Measurements from ENCODE around the gene EPHB1. TPM values are rescaled to one million over a fixed set of nuclear protein-coding genes. Genes with fewer than 3 reads are reported as not detected.

EPHB1 gene
- total and polyA plus RNA-seq, 2 experiments from 2014 or later, result 0.45 to 1.7 TPM

DNA sequence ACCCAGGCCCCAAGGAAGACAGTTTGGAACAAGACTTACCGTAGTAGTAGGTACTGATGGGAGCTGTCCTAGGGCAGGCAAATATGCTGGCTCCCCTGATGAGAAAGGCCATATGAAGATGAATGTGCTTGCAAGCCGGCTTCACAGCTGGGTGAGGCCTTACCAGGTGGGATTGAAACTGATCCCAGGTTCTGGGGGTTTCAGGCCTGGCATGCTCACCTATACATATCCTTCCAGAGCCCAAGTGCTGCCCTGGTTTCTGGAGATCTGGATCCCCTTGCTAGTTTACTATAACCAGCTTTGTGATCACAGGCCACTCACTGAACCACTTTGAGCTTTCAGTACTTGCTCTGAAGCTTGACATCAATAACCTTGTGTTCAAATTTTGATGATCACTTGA, 274.3 kb downstream of the EPHB1 start:
- no peaks in the 10 kb centered on the region for H3K4me1 ChIP-seq (ENCODE audit: low read depth)
- no peaks in the 10 kb centered on the region for H3K27me3 ChIP-seq
- H3K4me3 ChIP-seq, result no peak overlapping the region
- TF ChIP-seq, protein P1, sequence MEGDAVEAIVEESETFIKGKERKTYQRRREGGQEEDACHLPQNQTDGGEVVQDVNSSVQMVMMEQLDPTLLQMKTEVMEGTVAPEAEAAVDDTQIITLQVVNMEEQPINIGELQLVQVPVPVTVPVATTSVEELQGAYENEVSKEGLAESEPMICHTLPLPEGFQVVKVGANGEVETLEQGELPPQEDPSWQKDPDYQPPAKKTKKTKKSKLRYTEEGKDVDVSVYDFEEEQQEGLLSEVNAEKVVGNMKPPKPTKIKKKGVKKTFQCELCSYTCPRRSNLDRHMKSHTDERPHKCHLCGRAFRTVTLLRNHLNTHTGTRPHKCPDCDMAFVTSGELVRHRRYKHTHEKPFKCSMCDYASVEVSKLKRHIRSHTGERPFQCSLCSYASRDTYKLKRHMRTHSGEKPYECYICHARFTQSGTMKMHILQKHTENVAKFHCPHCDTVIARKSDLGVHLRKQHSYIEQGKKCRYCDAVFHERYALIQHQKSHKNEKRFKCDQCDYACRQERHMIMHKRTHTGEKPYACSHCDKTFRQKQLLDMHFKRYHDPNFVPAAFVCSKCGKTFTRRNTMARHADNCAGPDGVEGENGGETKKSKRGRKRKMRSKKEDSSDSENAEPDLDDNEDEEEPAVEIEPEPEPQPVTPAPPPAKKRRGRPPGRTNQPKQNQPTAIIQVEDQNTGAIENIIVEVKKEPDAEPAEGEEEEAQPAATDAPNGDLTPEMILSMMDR (IDR thresholded peaks at IDR 0.05; ENCODE audit: low read depth, low read length), result no peak
- no peaks in the 10 kb centered on the region for H3K36me3 ChIP-seq
- H3K9me3 ChIP-seq (ENCODE audit: low read depth), result no peaks in the 10 kb centered on the region
- DNase-seq (ENCODE audit: low read depth in 1 of 2, low spot score in 1 of 2), result no peak
- no peak overlapping the region for H3K27ac ChIP-seq

DNA sequence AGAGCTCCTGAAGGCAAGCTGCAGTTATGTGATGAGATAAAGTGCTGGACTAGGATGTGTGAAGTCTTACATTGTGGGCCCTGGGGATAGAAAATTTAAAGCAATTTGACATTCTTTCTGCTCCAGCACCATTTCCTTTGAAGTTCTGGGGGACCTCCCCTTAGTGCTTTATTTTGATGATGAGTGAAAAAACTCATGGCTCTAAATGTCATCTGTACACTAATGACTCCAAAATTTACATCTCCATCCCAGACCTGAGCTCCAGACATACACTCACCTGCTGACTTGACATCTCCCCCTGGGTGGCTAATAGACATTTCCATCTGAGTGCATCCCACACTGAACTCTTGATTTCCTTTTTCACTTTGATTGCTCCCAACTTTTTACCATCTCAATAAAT, 276.4 kb downstream of the EPHB1 start:
- Histone ChIP-seq H3K9me3 (ENCODE audit: low read depth) (no peaks in the 10 kb centered on the region), H3K27me3 (no peaks in the 10 kb centered on the region), H3K36me3 (no peaks in the 10 kb centered on the region), H3K4me1 (ENCODE audit: low read depth) (no peaks in the 10 kb centered on the region), H3K27ac (no peak overlapping the region), H3K4me3 (no peak overlapping the region)
- TF ChIP-seq, protein P1 (IDR thresholded peaks at IDR 0.05; ENCODE audit: low read depth, low read length), result no peak
- DNase-seq (ENCODE audit: low read depth in 1 of 2, low spot score in 1 of 2), result no peak

DNA sequence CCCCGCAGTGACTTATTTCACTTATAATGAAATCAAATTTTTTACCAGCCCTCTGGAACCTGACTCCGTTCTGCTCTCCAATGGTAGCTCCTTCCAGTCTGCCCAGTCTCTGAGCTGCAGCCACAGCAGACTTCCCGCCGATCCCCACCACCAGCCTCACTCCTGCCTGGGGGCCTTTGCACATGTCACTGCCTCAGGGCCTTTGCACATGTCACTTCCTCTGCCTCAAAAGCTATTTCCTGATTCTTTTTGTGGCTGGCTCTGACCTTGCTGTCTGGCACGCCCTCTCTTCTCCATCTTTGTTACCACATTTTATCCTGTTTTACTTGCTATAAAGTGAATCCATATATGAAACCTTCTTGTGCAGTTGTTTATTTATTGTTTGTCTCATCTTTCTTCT, 277.4 kb downstream of the EPHB1 start:
- TF ChIP-seq, protein P1 (IDR thresholded peaks at IDR 0.05; ENCODE audit: low read depth, low read length), result no peak
- no peak for DNase-seq (ENCODE audit: low read depth in 1 of 2, low spot score in 1 of 2)
- H3K4me3 ChIP-seq, result no peak overlapping the region

DNA sequence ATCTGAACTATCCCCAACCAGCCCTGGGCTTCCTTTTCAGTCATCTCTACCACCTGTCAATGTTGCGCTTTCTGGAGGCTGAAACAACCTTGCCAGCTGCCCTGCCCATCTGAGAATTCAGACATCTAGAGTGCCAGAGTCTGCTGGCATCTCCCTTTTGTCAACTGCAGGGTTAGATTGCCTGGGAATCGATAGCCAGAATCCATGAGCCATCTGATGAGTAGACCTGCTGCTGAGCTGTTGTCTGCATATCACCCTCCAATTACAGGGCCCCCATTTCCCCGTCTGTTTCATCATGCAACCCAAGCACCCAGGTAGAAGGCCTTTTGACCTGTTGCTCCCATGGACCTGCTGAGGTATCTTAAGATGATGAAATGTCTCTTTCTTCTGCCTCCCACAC, 280.1 kb downstream of the EPHB1 start:
- no peaks in the 10 kb centered on the region for H3K9me3 ChIP-seq (ENCODE audit: low read depth)
- TF ChIP-seq, protein P1 (IDR thresholded peaks at IDR 0.05; ENCODE audit: low read depth, low read length), result no peak
- H3K36me3 ChIP-seq, result no peaks in the 10 kb centered on the region
- DNase-seq (ENCODE audit: low read depth in 1 of 2, low spot score in 1 of 2), result no peak
- no peaks in the 10 kb centered on the region for H3K27me3 ChIP-seq
- no peaks in the 10 kb centered on the region for H3K4me1 ChIP-seq (ENCODE audit: low read depth)
- no peak overlapping the region for H3K27ac ChIP-seq
- no peak overlapping the region for H3K4me3 ChIP-seq

More for the DNA sequence above, 277.4 kb downstream of the EPHB1 start:
- no peaks in the 10 kb centered on the region for H3K27me3 ChIP-seq
- no peaks in the 10 kb centered on the region for H3K9me3 ChIP-seq (ENCODE audit: low read depth)
- H3K4me1 ChIP-seq (ENCODE audit: low read depth), result no peaks in the 10 kb centered on the region
- no peaks in the 10 kb centered on the region for H3K36me3 ChIP-seq
- no peak overlapping the region for H3K27ac ChIP-seq

DNA sequence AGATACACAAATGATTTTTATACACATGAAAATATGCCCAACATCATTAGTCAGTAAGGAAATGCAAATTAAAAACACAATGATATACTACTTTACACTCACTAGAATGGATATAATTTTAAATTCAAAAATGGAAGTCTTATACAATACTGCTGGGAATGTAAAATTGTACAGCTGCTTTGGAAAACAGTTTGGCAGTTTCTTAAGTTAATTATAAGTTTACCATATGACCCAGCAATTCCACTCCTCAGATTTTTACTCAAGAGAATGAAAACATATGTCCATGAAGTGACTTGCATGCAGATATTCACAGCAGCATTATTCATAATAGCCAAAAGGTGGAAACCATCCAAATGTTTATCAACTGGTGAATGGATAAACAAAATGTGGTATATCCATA, 281.3 kb downstream of the EPHB1 start:
- H3K4me3 ChIP-seq, result no peak overlapping the region
- no peak overlapping the region for H3K27ac ChIP-seq
- H3K4me1 ChIP-seq (ENCODE audit: low read depth), result no peaks in the 10 kb centered on the region
- no peaks in the 10 kb centered on the region for H3K36me3 ChIP-seq
- H3K27me3 ChIP-seq, result no peaks in the 10 kb centered on the region
- TF ChIP-seq, protein P1 (IDR thresholded peaks at IDR 0.05; ENCODE audit: low read depth, low read length), result no peak
- no peaks in the 10 kb centered on the region for H3K9me3 ChIP-seq (ENCODE audit: low read depth)
- no peak for DNase-seq (ENCODE audit: low read depth in 1 of 2, low spot score in 1 of 2)

DNA sequence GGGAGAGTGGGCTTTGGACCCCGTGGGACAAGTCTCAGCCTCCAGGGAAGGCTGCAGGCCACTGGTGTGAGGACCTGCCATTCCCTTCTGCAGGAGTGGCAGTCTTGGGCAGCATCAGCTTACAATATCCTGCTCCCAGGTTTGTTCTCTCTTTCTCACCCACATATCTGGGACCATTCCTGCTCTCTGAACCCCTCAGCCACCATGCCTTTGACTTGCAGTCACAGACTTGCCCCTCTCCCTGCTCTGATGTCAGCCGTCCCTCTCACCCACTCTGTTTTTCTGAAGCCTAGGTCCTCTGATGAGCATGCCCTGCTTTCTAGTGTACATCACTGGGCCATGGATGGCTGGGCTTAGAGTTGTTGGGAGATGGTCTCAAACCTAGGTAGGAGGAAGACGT, 282.1 kb downstream of the EPHB1 start:
- DNase-seq (ENCODE audit: low read depth in 1 of 2, low spot score in 1 of 2), result no peak
- Histone ChIP-seq H3K4me3 (no peak overlapping the region), H3K36me3 (no peaks in the 10 kb centered on the region), H3K27me3 (no peaks in the 10 kb centered on the region), H3K4me1 (ENCODE audit: low read depth) (no peaks in the 10 kb centered on the region), H3K27ac (no peak overlapping the region), H3K9me3 (ENCODE audit: low read depth) (no peaks in the 10 kb centered on the region)
- TF ChIP-seq, protein P1 (IDR thresholded peaks at IDR 0.05; ENCODE audit: low read depth, low read length), result no peak

Measured in cardiac muscle cell (in vitro differentiated cells and primary cell).